Activated CD4-positive, alpha-beta T cell treated with anti-CD3 and anti-CD28 coated beads, Interleukin-2, amount 50 U/mL, for 48 hours (primary cell): ENCODE results near the gene SREBF1.
A peak's percentile ranks its signal among the peaks of the same experiment; 100 is the strongest.

ENCODE experiments used
- DNase-seq, 2 experiments: peaks; one replicate each; pipeline ENCODE4 v3.0.0-alpha.2; 2020

Gene SREBF1

GRCh38 chr17:17822616-17823015, 14.2 kb downstream of the SREBF1 start:
- DNase-seq = no peak

GRCh38 chr17:17822189-17822588, 14.6 kb downstream of the SREBF1 start:
- DNase-seq = no peak

GRCh38 chr17:17820463-17821158, 16.2 kb downstream of the SREBF1 start:
- DNase-seq = no peak

- DNase-seq = no peak
Observed at GRCh38 chr17:17820046-17820445, 16.7 kb downstream of the SREBF1 start.

- peak; percentile 85 to 91 for DNase-seq
Observed at GRCh38 chr17:17819561-17819995, 17.2 kb downstream of the SREBF1 start.

- DNase-seq = no peak
Observed at GRCh38 chr17:17819111-17819510, 17.7 kb downstream of the SREBF1 start.

GRCh38 chr17:17818088-17818526, 18.7 kb downstream of the SREBF1 start:
- DNase-seq = no peak

GRCh38 chr17:17817552-17817947, 19.2 kb downstream of the SREBF1 start:
- DNase-seq = no peak

- DNase-seq = no peak
Observed at GRCh38 chr17:17816831-17817551, 19.8 kb downstream of the SREBF1 start.

- DNase-seq = no peak
Observed at GRCh38 chr17:17816240-17816814, 20.5 kb downstream of the SREBF1 start.

- DNase-seq = no peak
Observed at GRCh38 chr17:17815436-17816200, 21.2 kb downstream of the SREBF1 start.

GRCh38 chr17:17815062-17815406, 21.8 kb downstream of the SREBF1 start:
- no peak for DNase-seq

GRCh38 chr17:17814162-17815061, 22.4 kb downstream of the SREBF1 start:
- no peak for DNase-seq

- no peak for DNase-seq
Observed at GRCh38 chr17:17813725-17814095, 23.1 kb downstream of the SREBF1 start.

GRCh38 chr17:17813055-17813724, 23.6 kb downstream of the SREBF1 start:
- no peak for DNase-seq

- DNase-seq = peak; percentile 69 to 75
Observed at GRCh38 chr17:17812211-17813054, 24.4 kb downstream of the SREBF1 start.

GRCh38 chr17:17811381-17812210, 25.2 kb downstream of the SREBF1 start:
- no peak for DNase-seq

- DNase-seq = no peak
Observed at GRCh38 chr17:17810895-17811248, 25.9 kb downstream of the SREBF1 start.

- no peak for DNase-seq
Observed at GRCh38 chr17:17810084-17810894, 26.5 kb downstream of the SREBF1 start.
